ENCODE measurements around the gene CTNND2. TPM values are rescaled to one million over a fixed set of nuclear protein-coding genes. Genes with fewer than 3 reads are reported as not detected.
A peak's percentile ranks its signal among the peaks of the same experiment; 100 is the strongest.

The CTNND2 gene
- total RNA-seq, 2 donors from 2014 or later = not detected

DNA sequence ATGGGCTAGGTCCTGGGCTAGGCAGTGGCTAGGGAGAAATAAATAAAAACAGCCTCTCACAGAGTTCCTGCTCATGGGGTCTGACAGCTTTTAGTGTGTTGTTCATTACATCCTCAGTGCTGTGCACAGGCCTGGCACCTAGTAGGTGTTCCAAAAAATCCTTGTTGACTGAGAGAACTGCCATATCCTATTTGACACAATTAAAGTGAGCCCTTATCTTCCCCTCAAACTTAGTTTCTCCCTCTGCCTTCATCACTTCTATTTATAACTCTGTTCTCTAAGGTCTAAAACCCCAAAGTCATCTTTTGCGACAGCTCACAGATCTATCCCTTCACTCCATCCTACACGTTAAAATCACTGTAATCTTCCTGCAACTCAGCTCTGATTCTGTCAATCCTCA lies 594.1 kb downstream of the CTNND2 start:
- DNase-seq (ENCODE audit: low spot score) (no peak), ATAC-seq (no peak)
- H3K9me3 Mint-ChIP-seq = no peaks in the 10 kb centered on the region
- no peak overlapping the region for H3K4me3 Mint-ChIP-seq
- no peaks in the 10 kb centered on the region for H3K36me3 Mint-ChIP-seq
- peaks cover 0 to 3% of the 10 kb centered on the region in 2 donors for H3K27me3 Mint-ChIP-seq
- H3K27ac Mint-ChIP-seq = no peak overlapping the region
- no peaks in the 10 kb centered on the region for H3K4me1 Mint-ChIP-seq (ENCODE audit: low read depth in 2 of 2)

DNA sequence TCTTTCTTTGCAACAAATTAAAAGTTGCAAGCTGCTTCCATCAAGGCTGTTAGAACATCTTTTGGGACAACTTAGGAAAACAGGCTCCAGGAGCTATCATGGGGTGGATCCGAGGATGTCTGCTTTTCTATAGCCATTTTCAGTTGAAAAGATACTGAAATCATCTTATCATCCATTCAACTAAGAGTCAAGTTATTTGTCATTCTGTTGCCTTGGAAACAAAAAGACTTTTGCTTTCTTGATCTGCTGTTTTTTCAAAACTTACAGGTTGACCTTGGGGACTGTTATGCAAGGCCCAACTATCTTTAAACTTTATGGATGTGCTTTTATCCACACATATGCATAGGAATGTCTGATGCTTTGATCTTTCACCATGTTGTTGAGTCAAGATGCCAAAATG lies 597.9 kb downstream of the CTNND2 start:
- no peak for ATAC-seq
- H3K27me3 Mint-ChIP-seq = peaks cover 0 to 8% of the 10 kb centered on the region in 2 donors
- DNase-seq (ENCODE audit: low spot score) = no peak
- no peak overlapping the region for H3K27ac Mint-ChIP-seq
- no peaks in the 10 kb centered on the region for H3K4me1 Mint-ChIP-seq (ENCODE audit: low read depth in 2 of 2)
- no peaks in the 10 kb centered on the region for H3K36me3 Mint-ChIP-seq
- no peak overlapping the region for H3K4me3 Mint-ChIP-seq
- H3K9me3 Mint-ChIP-seq = no peaks in the 10 kb centered on the region

DNA sequence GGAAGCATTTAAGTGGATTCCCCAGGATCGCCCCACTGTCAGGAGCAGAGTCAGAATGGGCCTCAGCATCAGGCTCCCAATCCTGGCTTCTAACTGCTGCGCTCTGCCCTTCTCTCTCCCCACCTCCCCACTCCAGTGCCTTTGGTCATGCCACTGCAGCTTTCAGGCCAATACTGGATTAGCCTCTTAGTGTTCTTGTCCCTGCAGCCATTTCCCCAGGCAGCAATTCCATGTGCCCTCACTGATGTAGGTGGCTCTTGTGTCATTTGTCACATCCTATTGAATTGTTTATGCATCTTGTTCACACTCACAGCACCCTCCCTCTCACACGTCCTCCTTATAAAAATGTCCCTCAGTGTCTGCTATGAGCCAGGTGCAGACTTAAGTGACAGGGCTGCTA lies 599.0 kb downstream of the CTNND2 start:
- Mint-ChIP-seq H3K27me3 (peaks cover 0 to 8% of the 10 kb centered on the region in 2 donors), H3K36me3 (no peaks in the 10 kb centered on the region), H3K9me3 (no peaks in the 10 kb centered on the region), H3K4me1 (ENCODE audit: low read depth in 2 of 2) (no peaks in the 10 kb centered on the region), H3K4me3 (no peak overlapping the region), H3K27ac (no peak overlapping the region)
- no peak for DNase-seq (ENCODE audit: low spot score)
- ATAC-seq = peak in 1 of 2 donors; percentile 39

DNA sequence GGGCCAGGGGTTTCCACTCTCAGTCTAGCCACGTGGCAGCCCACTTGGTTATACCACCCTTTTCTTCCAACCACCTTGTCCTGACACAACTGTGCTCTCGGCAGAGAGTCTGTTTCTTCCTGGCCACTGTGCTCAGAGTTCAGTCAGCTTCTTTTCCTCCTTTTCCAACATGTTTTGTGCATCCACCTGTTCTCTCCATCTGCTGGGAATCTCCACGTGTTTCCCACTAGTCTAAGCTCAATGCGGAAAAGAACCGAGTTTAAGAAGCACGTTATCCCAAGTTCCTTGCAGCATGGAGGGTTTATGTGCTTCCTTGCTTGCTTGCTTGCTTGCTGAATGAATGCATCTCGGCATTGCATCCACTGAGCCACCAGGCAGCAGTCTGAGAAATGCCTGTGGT lies 599.6 kb downstream of the CTNND2 start:
- Mint-ChIP-seq H3K4me3 (no peak overlapping the region), H3K9me3 (no peaks in the 10 kb centered on the region), H3K27ac (no peak overlapping the region), H3K4me1 (ENCODE audit: low read depth in 2 of 2) (no peaks in the 10 kb centered on the region), H3K27me3 (peaks cover 0 to 8% of the 10 kb centered on the region in 2 donors), H3K36me3 (no peaks in the 10 kb centered on the region)
- ATAC-seq = no peak
- DNase-seq (ENCODE audit: low spot score) = no peak

DNA sequence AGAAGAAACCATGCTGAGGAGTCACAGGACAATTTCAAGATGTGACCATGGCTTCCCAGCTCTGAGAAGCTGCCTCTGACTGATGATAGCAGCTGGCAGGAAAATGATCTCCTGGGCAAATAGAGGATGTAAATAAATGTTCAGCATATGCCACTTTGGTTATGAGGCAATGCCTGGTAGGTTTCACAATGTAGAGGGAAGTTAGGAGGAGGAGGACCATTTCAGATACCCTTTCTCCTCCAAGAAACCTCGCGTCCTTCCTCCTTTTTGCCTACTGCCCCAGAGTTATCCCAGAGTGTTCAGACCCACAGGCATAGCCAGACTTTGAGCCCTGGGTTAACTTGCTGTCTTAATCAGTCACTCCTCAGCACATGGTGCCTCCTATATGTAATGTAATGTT lies 601.6 kb downstream of the CTNND2 start:
- H3K4me1 Mint-ChIP-seq (ENCODE audit: low read depth in 2 of 2) = no peaks in the 10 kb centered on the region
- DNase-seq (ENCODE audit: low spot score) (no peak), ATAC-seq (no peak)
- no peaks in the 10 kb centered on the region for H3K9me3 Mint-ChIP-seq
- peaks cover 0 to 8% of the 10 kb centered on the region in 2 donors for H3K27me3 Mint-ChIP-seq
- no peaks in the 10 kb centered on the region for H3K36me3 Mint-ChIP-seq
- no peak overlapping the region for H3K4me3 Mint-ChIP-seq
- H3K27ac Mint-ChIP-seq = no peak overlapping the region

DNA sequence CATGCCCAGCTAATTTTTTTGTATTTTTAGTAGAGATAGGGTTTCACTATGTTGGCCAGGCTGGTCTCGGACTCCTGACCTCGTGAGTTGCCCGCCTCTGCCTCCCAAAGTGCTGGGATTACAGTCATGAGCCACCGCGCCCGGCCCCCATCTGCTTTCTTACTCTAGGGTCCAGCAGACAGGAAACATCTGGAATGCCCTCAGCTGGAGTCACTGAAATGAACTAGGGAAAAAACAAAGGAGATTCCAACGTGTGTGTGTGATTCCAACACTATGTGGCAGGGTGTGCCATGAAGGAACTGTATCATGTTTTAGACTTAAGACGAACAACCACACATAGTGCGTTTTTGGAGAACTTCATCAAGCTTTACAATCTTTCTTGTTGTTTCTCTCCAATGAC lies 603.1 kb downstream of the CTNND2 start:
- no peaks in the 10 kb centered on the region for H3K4me1 Mint-ChIP-seq (ENCODE audit: low read depth in 2 of 2)

DNA sequence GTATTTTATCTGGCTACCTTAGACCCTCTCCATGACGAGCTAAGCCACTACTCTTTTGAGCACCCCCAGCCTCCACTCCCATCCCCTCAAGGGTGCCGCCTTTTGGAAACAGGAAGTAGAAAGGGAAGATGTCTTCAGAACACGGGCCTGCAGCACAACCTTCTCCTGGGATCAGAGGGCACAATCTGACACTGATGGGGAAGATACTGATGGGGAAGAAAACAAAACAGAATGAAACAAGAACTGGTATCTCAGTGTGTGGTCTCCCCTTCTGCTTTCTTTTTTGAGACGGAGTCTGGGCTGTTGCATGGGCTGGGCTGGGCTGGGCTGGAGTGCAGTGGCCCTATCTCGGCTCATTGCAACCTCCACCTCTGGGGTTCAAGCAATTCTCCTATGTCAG lies 603.5 kb downstream of the CTNND2 start:
- H3K4me1 Mint-ChIP-seq (ENCODE audit: low read depth in 2 of 2) = no peaks in the 10 kb centered on the region
- ATAC-seq = no peak
- no peak overlapping the region for H3K27ac Mint-ChIP-seq
- no peak overlapping the region for H3K4me3 Mint-ChIP-seq
- DNase-seq (ENCODE audit: low spot score) = no peak
- H3K9me3 Mint-ChIP-seq = no peaks in the 10 kb centered on the region
- H3K27me3 Mint-ChIP-seq = peaks cover 0 to 8% of the 10 kb centered on the region in 2 donors
- H3K36me3 Mint-ChIP-seq = no peaks in the 10 kb centered on the region

More for the DNA sequence above, 603.1 kb downstream of the CTNND2 start:
- peaks cover 0 to 8% of the 10 kb centered on the region in 2 donors for H3K27me3 Mint-ChIP-seq
- H3K27ac Mint-ChIP-seq = no peak overlapping the region
- ATAC-seq (no peak), DNase-seq (ENCODE audit: low spot score) (no peak)
- no peaks in the 10 kb centered on the region for H3K9me3 Mint-ChIP-seq
- no peak overlapping the region for H3K4me3 Mint-ChIP-seq
- H3K36me3 Mint-ChIP-seq = no peaks in the 10 kb centered on the region

DNA sequence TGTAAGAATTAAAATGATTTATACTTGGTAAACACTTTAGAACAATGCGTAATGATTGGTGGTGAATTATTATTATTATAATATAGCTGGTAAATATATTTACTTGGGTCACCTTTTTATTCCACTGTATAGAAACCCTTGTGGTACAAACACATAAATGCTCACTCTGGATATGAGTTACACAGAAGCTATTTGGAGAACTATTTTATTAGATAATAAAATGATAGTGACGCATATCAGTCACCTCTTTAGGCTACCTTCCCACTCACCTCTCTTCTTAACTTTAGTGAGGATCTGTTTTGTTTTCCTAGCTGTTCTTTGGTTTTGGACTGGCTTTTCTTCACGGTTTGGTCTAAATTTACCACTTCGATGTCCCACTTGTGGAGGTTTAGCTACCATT lies 605.4 kb downstream of the CTNND2 start:
- H3K9me3 Mint-ChIP-seq = no peaks in the 10 kb centered on the region
- ATAC-seq = no peak
- no peak for DNase-seq (ENCODE audit: low spot score)
- no peaks in the 10 kb centered on the region for H3K4me1 Mint-ChIP-seq (ENCODE audit: low read depth in 2 of 2)
- peaks cover 0 to 2% of the 10 kb centered on the region in 2 donors for H3K27me3 Mint-ChIP-seq
- no peaks in the 10 kb centered on the region for H3K36me3 Mint-ChIP-seq
- no peak overlapping the region for H3K4me3 Mint-ChIP-seq
- H3K27ac Mint-ChIP-seq = no peak overlapping the region

DNA sequence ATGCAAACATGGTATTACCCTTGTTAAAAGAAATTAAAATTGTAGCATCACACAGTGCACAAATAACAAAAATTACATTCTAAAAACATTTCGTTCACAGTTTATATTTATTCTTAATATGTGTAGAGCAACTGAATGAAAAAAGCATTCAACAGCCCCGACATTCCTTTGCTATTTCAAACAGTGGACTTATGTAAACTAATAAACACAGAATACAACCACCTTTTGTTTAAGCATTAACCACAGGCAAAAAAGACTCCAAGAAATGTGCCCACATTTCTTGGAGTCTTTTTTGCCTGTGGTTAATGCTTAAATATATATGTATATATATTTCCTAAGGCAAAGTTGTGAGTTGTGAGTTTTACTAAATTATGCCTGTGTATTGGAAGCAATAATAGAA lies 610.7 kb downstream of the CTNND2 start:
- no peak overlapping the region for H3K4me3 Mint-ChIP-seq
- no peak overlapping the region for H3K27ac Mint-ChIP-seq
- ATAC-seq (no peak), DNase-seq (ENCODE audit: low spot score) (no peak)
- peaks cover 11 to 24% of the 10 kb centered on the region in 2 donors for H3K27me3 Mint-ChIP-seq
- H3K36me3 Mint-ChIP-seq = no peaks in the 10 kb centered on the region
- no peaks in the 10 kb centered on the region for H3K4me1 Mint-ChIP-seq (ENCODE audit: low read depth in 2 of 2)
- H3K9me3 Mint-ChIP-seq = no peaks in the 10 kb centered on the region

DNA sequence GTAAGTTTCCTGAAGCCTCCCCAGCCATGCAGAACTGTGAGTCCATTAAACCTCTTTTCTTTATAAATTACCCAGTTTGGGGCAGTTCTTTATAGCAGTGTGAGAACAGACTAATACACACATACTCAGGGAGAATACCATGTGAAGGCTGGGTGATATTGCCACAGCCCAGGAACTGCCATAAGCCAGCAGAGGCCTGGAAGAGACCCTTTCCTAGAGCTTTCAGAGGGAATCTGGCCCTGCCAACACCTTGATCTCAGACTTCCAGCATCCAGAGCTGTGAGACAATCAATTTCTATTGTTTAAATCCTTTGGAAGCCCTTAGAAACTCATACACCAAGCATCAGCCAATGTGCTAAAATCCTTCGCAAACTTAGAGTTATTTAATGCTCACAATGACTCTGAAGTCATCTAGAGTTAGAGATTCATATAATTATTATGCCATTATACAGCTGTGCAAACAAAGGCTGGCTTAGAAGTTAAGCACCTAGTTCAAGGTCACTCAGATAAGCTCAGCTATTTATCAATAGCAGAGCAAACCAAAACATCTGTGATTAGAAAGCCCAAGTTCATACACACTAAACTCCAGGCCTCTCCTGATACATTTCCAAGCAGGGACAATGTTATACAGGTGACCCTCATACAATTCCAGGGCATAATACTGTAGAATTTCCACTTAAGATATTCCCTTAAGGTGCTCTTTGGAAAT lies 611.4 kb downstream of the CTNND2 start:
- Mint-ChIP-seq H3K9me3 (no peaks in the 10 kb centered on the region), H3K4me3 (no peak overlapping the region), H3K27me3 (peaks cover 14 to 24% of the 10 kb centered on the region in 2 donors), H3K4me1 (ENCODE audit: low read depth in 2 of 2) (no peaks in the 10 kb centered on the region), H3K36me3 (no peaks in the 10 kb centered on the region), H3K27ac (no peak overlapping the region)
- ATAC-seq (no peak), DNase-seq (ENCODE audit: low spot score) (no peak)

DNA sequence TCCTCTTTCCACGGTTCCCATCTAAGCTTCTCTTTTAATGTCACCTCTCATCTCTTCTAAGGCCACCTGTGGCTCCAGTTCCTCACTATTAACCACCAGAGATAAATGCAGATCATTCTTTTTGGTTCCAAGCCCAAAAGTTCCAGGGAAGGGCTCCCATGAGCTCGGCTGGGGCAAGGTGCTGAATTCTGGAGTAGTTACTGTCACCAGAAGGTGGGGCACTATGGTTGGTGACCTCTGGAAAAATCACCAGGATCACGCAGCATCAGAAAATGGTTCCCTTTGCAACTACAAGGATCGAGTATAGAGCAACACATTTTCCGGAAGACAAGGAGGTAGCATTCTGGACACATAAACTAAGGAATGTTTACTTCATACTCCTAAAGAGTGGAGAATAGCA lies 614.5 kb downstream of the CTNND2 start:
- no peaks in the 10 kb centered on the region for H3K9me3 Mint-ChIP-seq
- peaks cover 14 to 28% of the 10 kb centered on the region in 2 donors for H3K27me3 Mint-ChIP-seq
- ATAC-seq (no peak), DNase-seq (ENCODE audit: low spot score) (no peak)
- H3K36me3 Mint-ChIP-seq = no peaks in the 10 kb centered on the region
- no peak overlapping the region for H3K4me3 Mint-ChIP-seq
- no peak overlapping the region for H3K27ac Mint-ChIP-seq
- no peaks in the 10 kb centered on the region for H3K4me1 Mint-ChIP-seq (ENCODE audit: low read depth in 2 of 2)

DNA sequence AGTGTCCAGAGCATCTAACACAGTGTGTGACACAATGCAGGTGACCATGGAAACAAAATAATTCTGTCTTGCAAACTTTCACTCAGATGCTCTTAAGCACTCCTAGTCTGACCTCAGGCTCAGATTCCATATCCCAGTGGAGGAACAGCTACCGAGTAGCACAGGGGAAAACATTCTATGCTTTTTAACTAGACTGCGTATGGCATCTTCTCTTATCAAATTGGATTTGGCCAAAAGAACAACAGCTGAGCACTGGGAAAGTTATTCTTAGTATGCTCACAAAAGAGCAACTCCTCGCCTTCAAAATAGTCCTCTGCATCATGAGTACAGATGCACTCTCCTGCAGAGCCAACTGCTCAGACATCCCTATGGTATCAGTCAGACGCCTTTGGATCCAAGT lies 615.0 kb downstream of the CTNND2 start:
- no peak for ATAC-seq
- H3K9me3 Mint-ChIP-seq = no peaks in the 10 kb centered on the region

DNA sequence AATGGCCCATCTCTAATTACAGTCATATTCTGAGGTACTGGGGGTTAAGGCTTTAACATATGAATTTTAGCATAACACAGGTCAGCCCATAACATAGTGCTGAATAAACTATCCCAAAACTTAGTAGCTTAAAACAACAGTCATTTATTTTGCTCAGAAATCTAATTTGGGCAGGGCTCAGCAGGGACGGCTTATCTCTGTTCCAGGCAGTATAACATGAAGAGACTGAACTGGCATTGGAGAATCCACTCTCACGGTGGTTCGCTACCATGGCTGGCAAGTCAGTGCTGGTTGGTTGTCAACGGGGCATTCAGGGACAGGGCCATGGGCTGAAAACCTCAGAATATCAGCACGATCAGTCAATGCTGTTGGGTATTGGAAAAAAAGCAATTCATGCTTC lies 622.4 kb downstream of the CTNND2 start:
- Mint-ChIP-seq H3K4me3 (no peak overlapping the region), H3K27ac (no peak overlapping the region), H3K36me3 (no peaks in the 10 kb centered on the region), H3K27me3 (peaks cover 6 to 11% of the 10 kb centered on the region in 2 donors), H3K9me3 (peaks cover 3% of the 10 kb centered on the region), H3K4me1 (ENCODE audit: low read depth in 2 of 2) (no peaks in the 10 kb centered on the region)
- no peak for DNase-seq (ENCODE audit: low spot score)
- no peak for ATAC-seq

More for the DNA sequence above, 615.0 kb downstream of the CTNND2 start:
- H3K27me3 Mint-ChIP-seq = peaks cover 14 to 30% of the 10 kb centered on the region in 2 donors
- H3K27ac Mint-ChIP-seq = no peak overlapping the region
- H3K4me1 Mint-ChIP-seq (ENCODE audit: low read depth in 2 of 2) = no peaks in the 10 kb centered on the region
- no peak for DNase-seq (ENCODE audit: low spot score)
- no peak overlapping the region for H3K4me3 Mint-ChIP-seq
- no peaks in the 10 kb centered on the region for H3K36me3 Mint-ChIP-seq

DNA sequence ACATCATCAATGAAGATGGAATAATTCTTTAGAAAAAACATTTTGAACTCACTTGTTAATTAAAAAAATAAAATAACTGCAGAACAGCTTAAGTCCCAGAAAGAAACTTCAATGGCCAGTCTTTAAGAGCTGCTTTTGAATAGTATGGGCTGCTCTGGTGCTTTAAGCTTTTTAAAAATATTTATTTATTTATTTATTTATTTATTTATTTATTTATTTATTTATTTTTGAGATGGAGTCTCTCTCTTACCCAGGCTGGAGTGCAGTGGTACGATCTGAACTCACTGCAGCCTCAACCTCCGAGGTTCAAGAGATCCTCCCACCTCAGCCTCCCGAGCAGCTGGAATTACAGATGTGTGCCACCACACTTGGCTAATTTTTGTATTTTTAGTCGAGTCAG lies 626.9 kb downstream of the CTNND2 start:
- H3K27me3 Mint-ChIP-seq = peaks cover 14 to 16% of the 10 kb centered on the region in 2 donors
- no peak overlapping the region for H3K27ac Mint-ChIP-seq
- no peak overlapping the region for H3K4me3 Mint-ChIP-seq
- peaks cover 3% of the 10 kb centered on the region for H3K9me3 Mint-ChIP-seq
- DNase-seq (ENCODE audit: low spot score) (no peak), ATAC-seq (no peak)
- no peaks in the 10 kb centered on the region for H3K36me3 Mint-ChIP-seq
- H3K4me1 Mint-ChIP-seq (ENCODE audit: low read depth in 2 of 2) = no peaks in the 10 kb centered on the region

Data from natural killer cell treated with Interleukin-12 subunit alpha and Interleukin-12 subunit beta and Interleukin-15 and Interleukin-18, amount 100 ng/mL, for 72 hours (primary cell).